Measurements from ENCODE around the gene B3GNT9. TPM values are rescaled to one million over a fixed set of nuclear protein-coding genes. Genes with fewer than 3 reads are reported as not detected.

Gene B3GNT9
- total and polyA plus RNA-seq, 11 donors, result 6.4 to 17.5 (median 11.9) TPM

DNA sequence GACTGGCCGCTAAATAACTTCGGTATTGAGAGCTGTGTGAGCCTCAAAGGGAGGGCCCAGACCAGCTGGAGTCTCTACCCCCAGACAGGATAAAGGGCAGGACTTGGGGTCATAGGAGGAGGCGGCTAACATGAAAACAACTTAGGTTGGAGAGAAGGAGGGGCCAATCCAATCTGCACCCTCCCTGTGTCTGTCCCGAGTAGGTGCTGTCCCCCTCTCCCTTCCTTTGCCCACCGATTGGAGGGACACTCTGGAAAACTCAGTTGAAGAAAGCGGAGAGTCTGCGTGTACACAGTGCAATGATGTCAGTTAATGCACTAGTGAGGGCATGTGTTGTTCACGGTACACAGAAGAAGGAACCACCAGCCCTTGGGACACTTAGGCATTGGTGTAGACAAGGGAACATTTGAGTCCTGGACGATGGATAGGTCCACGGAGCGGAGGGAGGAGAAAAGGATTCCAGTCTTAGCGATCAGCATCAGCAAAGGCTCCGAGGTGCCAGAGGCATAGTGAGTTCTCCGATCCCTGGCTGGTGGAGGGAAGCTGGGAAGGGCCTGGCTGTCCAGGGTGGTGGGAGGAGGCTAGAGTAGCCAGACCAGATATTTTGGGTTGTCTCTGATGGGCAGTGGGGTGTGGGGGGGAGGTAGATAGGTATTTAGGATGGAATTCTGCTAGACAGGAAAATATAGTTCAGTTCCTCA lies 20.3 kb upstream of the B3GNT9 start:
- 33 to 48% (median 41%) methylated on average over 14 of the region's 14 CpGs for WGBS, 4 donors
- H3K4me3 ChIP-seq, result peak overlapping the region; percentile 30 to 71 (median 57)
- intact Hi-C loops (cut with DNase I), result loop anchor here in 3 of 10 donors (5.0 to 10.0 kb wide), 2 partner anchors 56 to 76 kb away; partner anchors contain the start of genes FHOD1 (in 2 of the 3) and SLC9A5 (in 2 of the 3)
- H3K27ac ChIP-seq, result peak overlapping the region; percentile 89 to 98 (median 95)
- DNase-seq (no peak), ATAC-seq (peak; percentile 3 to 10 (median 6))
- peaks cover 5 to 60% (median 49%) of the 10 kb centered on the region in 12 donors for H3K4me1 ChIP-seq
- no peaks in the 10 kb centered on the region for H3K9me3 ChIP-seq
- TF ChIP-seq CTCF (IDR thresholded peaks at IDR 0.05) (no peak), POLR2A (IDR thresholded peaks at IDR 0.05) (peak in 1 of 2 donors; percentile 10)
- H3K36me3 ChIP-seq, result peaks cover 0 to 9% (median 0%) of the 10 kb centered on the region in 9 donors
- H3K27me3 ChIP-seq, result peaks cover 0 to 23% (median 0%) of the 10 kb centered on the region in 9 donors

- DNase-seq (peak; percentile 88 to 93 (median 91)), ATAC-seq (peak; percentile 48 to 77 (median 71))
- Histone ChIP-seq H3K9me3 (no peaks in the 10 kb centered on the region), H3K4me3 (peak within 1 kb of the TSS; percentile 30 to 71 (median 57)), H3K4me1 (peaks cover 5 to 60% (median 50%) of the 10 kb centered on the region in 12 donors), H3K27ac (peak within 1 kb of the TSS; percentile 89 to 98 (median 95)), H3K36me3 (peaks cover 0 to 6% (median 0%) of the 10 kb centered on the region in 9 donors), H3K27me3 (peaks cover 0 to 30% (median 0%) of the 10 kb centered on the region in 9 donors)
- intact Hi-C loops (cut with DNase I), result loop anchor here in 3 of 10 donors (5.0 to 10.0 kb wide), 2 partner anchors 56 to 77 kb away; partner anchors contain the start of genes FHOD1 (in 2 of the 3) and SLC9A5 (in 2 of the 3)
- 0 to 1% (median 1%) methylated on average over 26 to 50 of the region's 50 CpGs for WGBS, 4 donors
- TF ChIP-seq CTCF (IDR thresholded peaks at IDR 0.05), result peak in 1 of 12 donors; percentile 1
- TF ChIP-seq POLR2A (IDR thresholded peaks at IDR 0.05), result peak in 1 of 2 donors; percentile 16
These were observed 19.6 kb upstream of the B3GNT9 start, which contains the start of gene NOL3 for GRCh38 chr16:67170168-67170948. TSS of gene NOL3 (plus strand) at chr16:67170538.

DNA sequence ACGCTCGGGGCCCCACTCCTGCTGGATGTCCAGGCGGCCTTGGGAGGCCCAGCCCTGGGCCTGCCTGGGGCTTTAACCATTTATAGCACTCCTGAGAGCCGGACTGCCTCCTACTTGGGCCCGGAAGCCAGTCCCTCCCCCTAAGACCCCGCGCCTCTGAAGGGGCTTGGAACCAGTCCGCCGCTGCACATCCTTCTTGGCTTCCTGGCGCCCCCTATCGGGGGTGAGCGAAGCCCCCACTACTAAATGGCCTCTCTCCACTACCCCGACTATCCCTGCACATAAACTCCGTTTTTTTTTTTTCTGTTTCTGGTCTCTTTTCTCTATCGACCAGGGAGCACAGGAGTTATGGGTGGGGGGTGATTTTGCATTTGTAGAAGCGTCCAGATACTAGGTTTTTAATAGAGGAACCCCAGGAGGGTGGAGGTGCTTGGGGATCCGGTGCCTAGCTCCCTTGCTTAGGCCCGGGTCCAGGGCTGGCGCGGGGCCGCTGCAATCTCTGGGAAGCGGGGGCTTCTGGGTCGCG lies 18.9 kb upstream of the B3GNT9 start:
- no peaks in the 10 kb centered on the region for H3K36me3 ChIP-seq
- DNase-seq (peak in 1 of 5 donors; percentile 72), ATAC-seq (peak in 2 of 4 donors; percentile 0 to 8)
- H3K9me3 ChIP-seq, result no peaks in the 10 kb centered on the region
- H3K4me3 ChIP-seq, result peak overlapping the region; percentile 1 to 71 (median 57)
- peaks cover 0 to 36% (median 2%) of the 10 kb centered on the region in 9 donors for H3K27me3 ChIP-seq
- H3K4me1 ChIP-seq, result peaks cover under 1 to 60% (median 51%) of the 10 kb centered on the region in 12 donors
- TF ChIP-seq CTCF (IDR thresholded peaks at IDR 0.05) (peak; percentile 41 to 65 (median 58)), POLR2A (IDR thresholded peaks at IDR 0.05) (no peak)
- 7 to 16% (median 8%) methylated on average over 24 of the region's 24 CpGs for WGBS, 4 donors
- peak overlapping the region; percentile 89 to 98 (median 95) for H3K27ac ChIP-seq
- intact Hi-C loops (cut with DNase I), result loop anchor here in 3 of 10 donors (5.0 to 10.0 kb wide), 2 partner anchors 55 to 78 kb away; partner anchors contain the start of genes FHOD1 (in 2 of the 3) and SLC9A5 (in 2 of the 3)

All from heart left ventricle (tissue), 16 donors.